HS-27A (cell line): ENCODE data around the gene RANBP3.
"Not testable (repeated sequence)": the region's sequence is repeated elsewhere in the genome, so short reads cannot be mapped to it uniquely, and the experiment has no call there.

Experiments
- DNase-seq: peaks from one replicate; pipeline ENCODE4 v3.0.0-alpha.2; 2012; ENCODE audit warnings: low read depth, missing footprints

RANBP3 gene

GRCh38 chr19:6006070-6006446 is 28.1 kb upstream of the RANBP3 start:
- DNase-seq: not testable (repeated sequence)

- no peak for DNase-seq
These were observed 27.6 kb upstream of the RANBP3 start for GRCh38 chr19:6005321-6006069.

- DNase-seq: no peak
These were observed 26.0 kb upstream of the RANBP3 start for GRCh38 chr19:6003976-6004375.

DNA sequence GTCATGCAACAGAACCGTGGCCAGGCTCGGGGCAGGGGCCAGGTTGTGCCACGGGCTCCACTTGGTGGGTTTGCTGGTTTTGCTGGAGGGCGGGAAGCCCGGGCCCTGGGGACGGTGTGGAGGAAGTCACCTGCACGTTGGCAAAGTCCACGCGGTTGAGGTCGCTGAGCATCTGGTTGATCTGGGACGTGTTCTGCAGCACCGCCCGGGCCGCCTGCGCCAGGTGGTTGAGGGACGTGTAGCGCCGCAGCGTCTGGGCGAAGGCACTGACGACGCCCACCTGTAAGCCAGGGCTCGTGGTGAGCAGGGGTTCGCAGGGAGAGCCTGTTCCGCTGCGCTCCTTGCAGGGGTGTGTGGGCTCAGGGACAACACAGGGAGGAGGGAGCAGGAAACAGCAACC is 24.7 kb upstream of the RANBP3 start:
- DNase-seq: no peak

- no peak for DNase-seq
These were observed 22.4 kb upstream of the RANBP3 start for GRCh38 chr19:6000228-6000847.

- no peak for DNase-seq
These were observed 21.8 kb upstream of the RANBP3 start for GRCh38 chr19:5999693-6000092.

DNA sequence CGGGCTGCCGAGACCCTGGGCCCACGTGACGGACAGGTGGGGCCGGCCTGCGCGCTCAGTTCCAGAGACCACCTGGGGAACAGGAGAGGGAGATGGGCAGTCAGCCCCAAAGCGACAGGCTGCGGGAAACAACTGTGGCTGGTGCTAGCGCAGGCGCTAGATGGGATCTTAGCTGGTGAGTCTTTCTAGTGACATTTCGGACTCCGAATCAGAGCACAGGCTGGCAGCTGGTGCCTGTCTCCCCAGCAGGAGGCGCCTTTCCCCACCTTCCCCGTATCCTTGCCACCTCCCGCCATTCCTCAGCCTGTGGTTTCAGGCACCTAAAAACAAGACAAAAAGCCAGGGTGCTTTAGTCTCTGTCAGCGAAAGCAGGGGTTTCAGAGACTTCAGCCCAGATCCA is 19.4 kb upstream of the RANBP3 start:
- DNase-seq: no peak

- DNase-seq: no peak
These were observed 18.8 kb upstream of the RANBP3 start for GRCh38 chr19:5996623-5997320.

- no peak for DNase-seq
These were observed 18.2 kb upstream of the RANBP3 start for GRCh38 chr19:5996102-5996501.

GRCh38 chr19:5995606-5996005 is 17.7 kb upstream of the RANBP3 start:
- DNase-seq: no peak

DNA sequence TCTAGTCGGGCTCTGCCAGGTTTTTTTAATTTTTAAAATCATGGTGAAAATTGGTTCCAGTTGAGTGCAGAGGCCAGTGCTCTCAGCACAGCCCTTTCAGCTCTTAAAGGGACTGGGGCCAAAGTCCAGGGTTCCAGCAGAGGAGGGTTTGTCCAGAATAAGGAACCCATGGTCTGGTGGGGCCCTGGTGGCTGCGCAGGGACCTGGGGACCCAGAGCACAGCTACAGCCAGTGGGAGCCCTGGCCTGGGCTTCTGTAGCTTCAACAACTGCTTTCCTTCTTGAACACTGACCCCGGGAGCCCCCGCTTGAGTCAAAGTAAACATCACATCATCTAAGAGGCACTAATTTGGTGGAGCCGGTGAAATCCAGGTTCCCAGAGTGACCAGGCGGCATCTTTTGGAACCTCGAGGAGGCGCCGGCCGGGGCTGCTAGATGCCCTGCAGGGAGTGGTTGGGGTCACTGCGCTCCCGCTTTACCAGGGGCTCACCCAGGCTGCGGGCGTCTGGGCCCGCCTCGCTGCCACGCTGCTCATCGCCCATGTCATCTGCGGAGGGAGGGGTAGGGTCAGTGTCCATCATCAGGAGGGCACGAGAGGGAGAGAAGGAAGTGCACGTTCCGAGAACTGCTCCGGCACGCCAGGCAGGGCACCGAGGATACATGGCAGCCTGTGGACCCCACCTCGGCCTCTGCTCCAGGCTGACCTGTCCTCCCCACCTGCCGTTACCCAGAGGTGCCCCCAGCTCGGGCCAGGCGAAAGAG is 16.6 kb upstream of the RANBP3 start:
- DNase-seq: no peak

GRCh38 chr19:5993648-5994358 is 15.9 kb upstream of the RANBP3 start:
- no peak for DNase-seq

- no peak for DNase-seq
These were observed 15.3 kb upstream of the RANBP3 start for GRCh38 chr19:5993201-5993600.

DNA sequence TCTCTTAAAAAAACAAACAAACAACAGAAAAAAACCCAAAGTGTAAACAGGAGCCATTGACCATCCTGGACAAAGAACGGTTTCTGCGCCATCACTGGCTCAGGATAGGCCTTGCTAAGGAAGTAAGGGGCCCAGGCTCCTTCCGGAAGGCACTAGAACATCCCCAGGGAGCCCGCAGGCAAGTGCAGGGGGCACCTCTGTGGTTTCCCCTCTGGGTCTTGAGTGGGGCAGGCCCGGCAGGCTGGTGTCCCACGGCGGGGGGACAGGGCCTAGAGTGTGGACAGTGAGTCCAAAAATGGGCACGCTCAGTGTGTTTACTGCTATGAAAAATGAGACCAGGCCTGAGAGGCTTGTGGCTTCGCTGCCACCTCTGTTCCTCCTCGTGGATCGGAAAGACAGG is 14.8 kb upstream of the RANBP3 start:
- DNase-seq: no peak

GRCh38 chr19:5991244-5991838 is 13.4 kb upstream of the RANBP3 start:
- no peak for DNase-seq

DNA sequence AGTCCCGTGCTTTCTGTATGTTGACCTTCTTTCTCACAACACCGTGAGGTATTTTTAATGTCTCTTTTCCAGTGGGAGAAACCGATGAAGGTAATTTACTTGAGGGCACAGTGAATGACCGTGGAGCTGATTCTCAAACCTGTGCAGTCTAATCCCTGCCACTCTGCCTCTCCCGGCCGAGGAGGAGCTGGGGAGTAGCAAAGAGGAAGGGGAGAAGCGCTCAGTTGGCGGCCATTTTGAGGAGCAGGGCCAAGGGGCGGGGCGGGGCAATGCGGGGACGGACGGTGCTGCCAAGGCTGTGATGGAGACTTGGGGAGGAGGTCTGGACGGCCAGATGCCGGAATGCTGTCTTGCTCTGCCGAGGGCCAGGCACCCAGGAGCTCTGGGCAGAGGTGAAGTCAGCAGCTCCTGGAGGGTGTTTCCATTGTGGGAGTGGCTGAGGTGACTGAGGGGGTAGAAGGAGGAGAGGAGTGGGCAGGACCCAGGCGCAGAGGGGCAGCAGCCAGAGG is 12.4 kb upstream of the RANBP3 start:
- no peak for DNase-seq

DNA sequence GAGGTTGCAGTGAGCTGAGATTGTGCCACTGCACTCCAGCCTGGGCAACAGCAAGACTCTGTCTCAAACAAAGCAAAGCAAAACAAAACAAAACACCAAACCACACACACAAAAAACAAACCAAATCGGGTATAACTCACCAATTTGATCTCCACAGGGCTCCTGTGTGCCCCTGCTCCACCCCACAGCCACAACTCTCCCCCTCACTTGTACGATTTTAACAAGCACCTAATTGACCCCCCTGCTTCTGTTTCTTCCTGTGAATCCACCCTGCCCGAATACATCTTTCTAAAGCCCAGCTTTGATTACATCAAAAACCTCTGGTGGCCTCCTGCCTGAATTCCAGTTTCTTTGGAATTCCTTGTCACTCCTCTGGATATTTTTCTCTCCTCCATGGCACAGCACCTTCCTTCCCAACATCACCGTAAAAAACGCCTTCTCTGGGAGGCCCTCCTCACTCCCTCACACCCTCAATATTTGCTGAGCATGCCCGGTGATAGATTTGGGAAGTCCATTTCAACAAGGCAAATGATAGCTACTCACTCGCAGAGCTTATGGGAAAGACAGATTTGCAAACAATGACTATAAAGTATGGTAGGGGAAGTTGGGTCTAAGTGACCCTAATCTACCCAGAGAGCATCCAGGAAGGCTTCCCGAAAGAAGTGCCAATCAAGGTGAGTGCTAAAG is 11.6 kb upstream of the RANBP3 start:
- DNase-seq: no peak

- DNase-seq: no peak
These were observed 10.8 kb upstream of the RANBP3 start for GRCh38 chr19:5988517-5989387.

GRCh38 chr19:5987077-5987818 is 9.3 kb upstream of the RANBP3 start:
- no peak for DNase-seq
